Stimulated activated CD8-positive, alpha-beta memory T cell treated with anti-CD3 and anti-CD28 coated beads, Interleukin-7, amount 100 ng/mL, for 48 hours (primary cell): Measurements from ENCODE around the gene GRIK3.

Source experiments
- DNase-seq, 2 donors: peaks; one replicate each; pipeline ENCODE4 v3.0.0-alpha.2; 2020; ENCODE audit warnings: low read depth in 1 of 2; ENCODE audit errors: extremely low read depth in 1 of 2

Gene GRIK3

GRCh38 chr1:37047542-37047941 lies 13.2 kb upstream of the GRIK3 start:
- DNase-seq = no peak

- no peak for DNase-seq
Observed at GRCh38 chr1:37043101-37043500, 8.8 kb upstream of the GRIK3 start.

GRCh38 chr1:37042506-37042905 lies 8.2 kb upstream of the GRIK3 start:
- DNase-seq = no peak

- DNase-seq = no peak
Observed at GRCh38 chr1:37041483-37041882, 7.2 kb upstream of the GRIK3 start.

GRCh38 chr1:37040773-37041172 lies 6.5 kb upstream of the GRIK3 start:
- DNase-seq = no peak

- DNase-seq = no peak
Observed at GRCh38 chr1:37040261-37040660, 5.9 kb upstream of the GRIK3 start.

GRCh38 chr1:37038227-37039093 lies 4.1 kb upstream of the GRIK3 start:
- no peak for DNase-seq

GRCh38 chr1:37037690-37038089 lies 3.4 kb upstream of the GRIK3 start:
- no peak for DNase-seq

GRCh38 chr1:37036667-37037053 lies 2.3 kb upstream of the GRIK3 start:
- DNase-seq = no peak

- DNase-seq = no peak
Observed at GRCh38 chr1:37035796-37036666, 1.7 kb upstream of the GRIK3 start.

- DNase-seq = no peak
Observed at GRCh38 chr1:37035014-37035691, 838 bp upstream of the GRIK3 start.

- DNase-seq = no peak
Observed at GRCh38 chr1:37033355-37034101, 787 bp downstream of the GRIK3 start.

GRCh38 chr1:37032660-37033354 lies 1.5 kb downstream of the GRIK3 start:
- DNase-seq = no peak

- DNase-seq = no peak
Observed at GRCh38 chr1:37031871-37032270, 2.4 kb downstream of the GRIK3 start.

- DNase-seq = no peak
Observed at GRCh38 chr1:37031429-37031828, 2.9 kb downstream of the GRIK3 start.

- DNase-seq = no peak
Observed at GRCh38 chr1:37028981-37029617, 5.2 kb downstream of the GRIK3 start.

- no peak for DNase-seq
Observed at GRCh38 chr1:37021502-37021901, 12.8 kb downstream of the GRIK3 start.

GRCh38 chr1:37020653-37021277 lies 13.6 kb downstream of the GRIK3 start:
- no peak for DNase-seq

- DNase-seq = no peak
Observed at GRCh38 chr1:37018510-37018909, 15.8 kb downstream of the GRIK3 start.
